ENCODE results near the gene TOP2B.

Gene TOP2B

GRCh38 chr3:25581823-25582222, 82.9 kb downstream of the TOP2B start:
- FAIRE-seq, result no peak

GRCh38 chr3:25581335-25581734, 83.4 kb downstream of the TOP2B start:
- no peak for FAIRE-seq

DNA sequence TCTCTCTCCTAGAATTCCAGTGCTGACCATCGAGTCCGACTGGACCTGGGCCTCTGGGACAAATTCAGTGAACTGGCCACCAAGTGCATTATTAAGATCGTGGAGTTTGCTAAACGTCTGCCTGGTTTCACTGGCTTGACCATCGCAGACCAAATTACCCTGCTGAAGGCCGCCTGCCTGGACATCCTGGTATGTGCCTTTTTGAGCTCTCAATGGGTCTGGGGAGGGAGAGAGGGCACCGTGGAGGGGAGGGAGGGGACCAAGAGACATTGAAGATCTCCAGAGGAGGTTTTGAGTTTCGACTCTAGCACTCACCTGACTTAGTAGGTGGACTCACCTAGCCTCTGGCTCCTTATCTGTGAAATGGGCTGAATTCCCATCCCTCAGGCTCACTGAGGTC, 84.2 kb downstream of the TOP2B start:
- no peak for FAIRE-seq

- FAIRE-seq, result no peak
These were observed 86.6 kb downstream of the TOP2B start for GRCh38 chr3:25578059-25578458.

DNA sequence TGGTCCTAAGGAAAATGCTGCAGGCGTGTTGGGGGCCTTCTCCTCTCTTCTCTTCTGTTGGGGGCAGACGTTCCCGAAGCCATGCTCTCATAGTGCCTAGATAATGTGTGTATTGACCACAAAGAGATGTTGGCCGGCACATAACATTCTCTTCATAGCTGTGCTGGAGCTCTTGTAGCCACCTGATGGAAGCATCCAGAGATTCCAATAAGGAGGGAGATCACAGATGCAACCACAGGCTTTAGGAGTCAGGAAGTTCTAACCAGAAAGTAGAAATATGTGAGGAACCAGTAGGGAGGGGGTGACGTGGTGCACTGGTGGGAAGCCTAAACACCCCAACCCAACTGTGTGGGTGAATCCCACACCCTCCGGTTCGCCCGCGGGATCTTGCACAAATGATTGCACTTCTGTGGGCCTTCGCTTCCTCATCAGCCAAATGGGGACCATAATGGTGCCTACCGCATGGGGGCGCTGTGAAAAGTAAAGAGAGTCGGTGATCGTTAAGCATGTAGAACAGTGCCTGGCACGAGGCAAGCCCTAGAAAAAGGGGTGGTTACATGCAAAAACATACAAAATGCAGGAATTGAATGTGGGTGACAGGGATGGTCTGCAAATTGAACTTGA, 87.8 kb downstream of the TOP2B start:
- no peak for FAIRE-seq

DNA sequence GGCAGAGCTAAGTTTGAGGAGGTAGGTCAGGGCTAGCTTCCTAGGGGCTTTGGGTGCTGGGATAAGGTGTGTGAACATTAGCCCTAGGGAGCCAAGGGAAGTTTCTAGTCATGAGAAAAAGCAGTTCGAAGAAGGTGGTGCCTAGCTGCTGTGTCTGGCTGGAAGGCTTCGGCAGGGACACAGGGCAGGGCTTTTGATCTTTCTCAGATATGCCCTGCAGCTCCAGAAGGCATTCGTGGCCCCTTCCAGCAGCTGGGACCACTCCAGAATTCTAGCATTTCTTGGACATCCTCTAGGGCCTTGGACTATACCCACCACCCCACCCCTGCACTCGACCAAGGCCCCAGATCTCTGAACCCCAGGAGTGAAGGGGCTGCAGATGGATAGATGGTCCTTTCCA, 88.6 kb downstream of the TOP2B start:
- FAIRE-seq, result no peak

DNA sequence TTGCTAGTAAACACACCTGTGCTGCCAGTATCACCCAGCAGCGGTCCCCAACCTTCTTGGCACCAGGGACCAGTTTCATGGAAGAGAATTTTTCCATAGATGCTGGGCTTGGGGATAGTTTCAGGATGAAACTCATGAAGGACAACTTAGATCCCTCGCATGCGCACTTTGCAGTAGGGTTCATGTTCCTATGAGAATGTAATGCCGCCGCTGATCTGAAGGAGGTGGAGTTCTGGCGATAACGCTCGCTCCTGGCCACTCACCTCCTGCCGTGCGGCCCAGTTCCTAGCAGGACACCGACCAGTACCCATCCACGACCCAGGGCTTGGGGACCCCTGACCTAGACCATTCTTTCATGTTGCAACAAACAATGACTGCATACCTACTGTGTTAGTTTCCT, 89.7 kb downstream of the TOP2B start:
- no peak for FAIRE-seq

- FAIRE-seq, result no peak
These were observed 90.4 kb downstream of the TOP2B start for GRCh38 chr3:25574172-25574765.

GRCh38 chr3:25573386-25574171, 91.1 kb downstream of the TOP2B start:
- no peak for FAIRE-seq

DNA sequence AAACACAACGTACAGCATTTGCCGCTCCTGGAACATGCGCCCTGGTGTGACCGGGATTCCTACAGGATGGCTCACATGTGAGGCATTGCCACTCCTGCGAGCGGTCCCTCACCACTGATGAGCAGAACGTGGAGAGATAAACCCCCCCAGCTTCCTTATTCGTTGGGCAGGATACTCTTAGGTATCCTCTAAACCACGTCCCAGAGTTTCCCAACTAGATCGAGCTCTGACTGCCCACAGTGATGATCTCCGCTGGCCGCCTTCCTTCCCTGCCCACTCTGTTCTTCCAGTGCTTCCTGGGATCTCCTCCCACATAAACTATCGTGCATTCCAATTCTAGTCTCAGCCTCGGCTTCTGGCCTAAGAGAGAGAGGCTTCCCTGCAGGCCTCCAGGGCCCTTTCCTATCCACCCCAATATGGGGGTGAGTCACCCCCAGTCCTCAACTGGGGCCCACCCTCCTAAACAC, 91.8 kb downstream of the TOP2B start:
- no peak for FAIRE-seq

- FAIRE-seq, result no peak
These were observed 92.4 kb downstream of the TOP2B start for GRCh38 chr3:25572336-25572735.

DNA sequence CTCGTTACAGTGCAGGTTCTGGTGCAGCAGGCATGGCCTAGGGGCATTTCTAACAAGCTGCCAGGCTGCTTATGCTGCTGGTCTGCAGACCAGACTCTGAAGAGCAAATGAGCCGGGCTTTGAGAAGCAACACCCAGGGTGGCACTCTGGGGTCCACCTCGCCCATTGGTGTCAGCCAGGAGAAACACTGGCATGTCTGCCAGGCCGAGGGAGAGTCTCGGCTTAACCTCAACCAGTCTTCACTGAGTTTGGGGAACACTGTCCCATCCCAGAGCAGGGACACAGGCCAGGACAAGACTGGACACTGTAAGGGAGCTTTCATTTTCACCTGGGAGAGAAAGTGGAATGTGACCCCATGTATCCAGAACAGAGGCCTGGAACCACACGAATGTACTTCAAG, 93.4 kb downstream of the TOP2B start:
- no peak for FAIRE-seq

DNA sequence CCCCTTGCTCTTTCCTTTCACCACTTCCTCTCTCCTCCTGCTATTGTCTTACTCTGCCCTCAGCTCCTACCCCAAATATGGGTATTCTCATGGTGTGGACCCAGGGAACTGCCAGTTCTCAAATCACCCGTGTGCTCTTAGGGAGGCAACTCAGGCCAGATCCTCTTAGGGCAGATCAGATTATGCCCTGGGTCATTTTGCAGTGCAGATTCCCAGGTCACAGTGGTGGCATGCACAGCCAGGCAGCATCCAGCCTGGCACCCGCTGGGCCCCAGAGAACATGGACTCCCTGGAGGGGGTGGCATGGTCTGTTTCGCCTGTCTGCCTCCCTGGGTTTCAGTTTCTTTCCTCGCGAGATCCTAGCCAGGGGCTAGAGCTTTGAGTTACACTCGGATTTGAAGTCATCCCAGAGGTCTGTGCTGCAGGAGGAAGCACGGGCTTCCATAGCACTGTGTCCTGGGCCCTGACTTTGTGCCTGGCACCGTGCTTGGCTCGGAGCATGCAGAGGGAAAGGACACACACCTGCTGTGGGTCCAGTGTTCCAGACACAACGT, 96.1 kb downstream of the TOP2B start:
- FAIRE-seq, result no peak

GRCh38 chr3:25567806-25568524, 96.7 kb downstream of the TOP2B start:
- FAIRE-seq, result no peak

- FAIRE-seq, result no peak
These were observed 97.3 kb downstream of the TOP2B start for GRCh38 chr3:25567388-25567787.

GRCh38 chr3:25566358-25566920, 98.3 kb downstream of the TOP2B start:
- FAIRE-seq, result no peak

GRCh38 chr3:25565807-25566206, 98.9 kb downstream of the TOP2B start:
- no peak for FAIRE-seq

GRCh38 chr3:25564075-25564474, 100.6 kb downstream of the TOP2B start:
- no peak for FAIRE-seq

DNA sequence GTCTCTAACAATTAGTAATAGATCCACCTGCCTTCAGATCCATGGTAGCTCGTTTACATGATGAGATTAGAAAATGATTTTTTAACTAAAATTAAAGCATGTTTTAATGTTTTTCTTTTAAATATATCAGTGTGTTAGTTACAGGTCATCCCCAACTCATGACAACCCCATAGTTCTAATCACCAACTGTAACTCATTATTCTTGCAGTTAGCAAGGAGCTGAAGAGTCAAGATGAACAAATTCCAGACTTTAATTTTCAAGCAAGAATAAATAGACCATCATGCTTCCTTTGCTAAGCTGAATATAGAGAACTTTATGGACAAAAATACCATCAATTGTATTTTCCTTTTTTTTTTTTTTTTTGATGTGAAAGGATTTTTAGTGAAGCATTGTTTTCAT, 101.1 kb downstream of the TOP2B start:
- FAIRE-seq, result no peak

- no peak for FAIRE-seq
These were observed 105.9 kb downstream of the TOP2B start for GRCh38 chr3:25558796-25559195.

GRCh38 chr3:25558121-25558520, 106.6 kb downstream of the TOP2B start:
- FAIRE-seq, result no peak

DNA sequence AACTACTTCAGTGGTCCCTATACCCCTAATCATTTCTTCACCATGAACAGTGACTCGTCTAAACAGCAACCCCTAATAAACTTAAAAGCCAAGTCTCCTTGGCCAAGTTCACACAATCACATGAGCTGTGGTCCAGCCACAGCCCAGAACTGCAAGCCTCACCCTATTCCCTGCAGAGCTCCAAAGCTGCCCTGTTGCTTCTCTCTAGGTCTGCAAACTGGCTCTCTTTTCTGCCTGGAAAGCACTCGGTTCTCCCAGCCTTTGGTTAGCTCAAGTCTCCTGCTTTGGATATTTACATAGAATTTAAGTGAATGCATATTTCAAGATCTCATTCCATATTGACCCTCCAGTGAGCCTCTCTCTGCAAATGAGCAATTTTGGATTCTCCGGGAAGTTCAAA, 107.0 kb downstream of the TOP2B start:
- FAIRE-seq, result no peak

GRCh38 chr3:25556447-25556846, 108.3 kb downstream of the TOP2B start:
- FAIRE-seq, result no peak
